Suppressor macrophage treated with lipopolysaccharide for 4 hours (primary cell): ENCODE measurements around the gene ARHGEF6.

Source experiments
- DNase-seq: peaks from one replicate; pipeline ENCODE4 v3.0.0-alpha.2; 2020

ARHGEF6 gene

DNA sequence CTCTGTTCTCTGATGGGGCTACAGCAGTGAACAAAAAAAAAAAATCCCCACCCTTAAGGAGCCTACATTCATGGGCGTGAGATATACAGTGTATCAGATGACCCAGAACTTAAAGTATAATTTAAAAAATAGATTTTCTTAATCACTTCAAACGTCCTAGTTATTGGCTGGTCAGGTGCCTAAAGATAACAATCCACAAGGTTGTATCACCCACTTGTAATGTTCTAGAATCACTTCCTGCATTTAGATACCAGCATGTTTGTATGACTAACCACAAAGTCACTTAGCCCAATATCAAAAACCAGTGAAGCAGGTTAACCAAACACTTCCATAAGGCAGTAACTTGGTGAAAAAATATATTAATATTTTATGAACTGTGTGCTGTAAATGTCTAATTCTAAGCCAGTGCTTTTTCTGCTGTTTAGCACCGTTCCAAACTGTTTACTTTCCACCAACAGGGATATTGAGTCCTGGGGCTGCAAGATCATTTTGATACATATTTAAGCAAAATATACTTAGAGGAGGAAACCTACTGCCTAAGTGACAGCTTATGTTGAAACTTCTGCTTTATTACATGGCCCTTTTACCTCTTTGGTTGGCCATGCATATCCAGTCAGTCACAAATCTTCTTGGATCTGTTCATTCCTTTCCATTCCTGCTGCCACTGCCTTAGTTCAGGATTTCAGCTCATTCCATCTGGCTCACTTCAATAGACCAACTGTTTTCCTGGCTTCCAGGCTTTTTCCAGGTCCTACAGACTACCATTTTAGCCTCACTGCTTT, 89.5 kb downstream of the ARHGEF6 start:
- DNase-seq = no peak

DNA sequence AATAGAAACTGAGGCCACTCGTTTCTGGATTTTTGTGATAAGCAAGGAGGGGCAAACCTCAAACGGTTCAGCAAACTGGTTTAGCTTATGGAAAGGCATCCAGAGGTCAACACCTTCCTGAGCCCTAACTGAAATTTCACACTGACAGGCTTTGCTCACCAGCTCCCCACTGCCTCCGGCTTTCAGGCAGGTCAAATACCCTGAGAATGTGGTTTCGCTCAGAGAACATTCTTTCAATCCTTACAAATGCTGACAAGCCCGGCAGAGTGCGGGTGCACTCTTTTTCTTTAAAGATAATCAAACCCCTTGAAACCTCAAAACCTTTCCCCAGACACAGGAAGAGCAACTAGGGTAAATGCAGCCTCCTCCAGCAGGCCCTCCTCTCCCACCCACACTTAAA, 91.3 kb downstream of the ARHGEF6 start:
- DNase-seq = no peak

DNA sequence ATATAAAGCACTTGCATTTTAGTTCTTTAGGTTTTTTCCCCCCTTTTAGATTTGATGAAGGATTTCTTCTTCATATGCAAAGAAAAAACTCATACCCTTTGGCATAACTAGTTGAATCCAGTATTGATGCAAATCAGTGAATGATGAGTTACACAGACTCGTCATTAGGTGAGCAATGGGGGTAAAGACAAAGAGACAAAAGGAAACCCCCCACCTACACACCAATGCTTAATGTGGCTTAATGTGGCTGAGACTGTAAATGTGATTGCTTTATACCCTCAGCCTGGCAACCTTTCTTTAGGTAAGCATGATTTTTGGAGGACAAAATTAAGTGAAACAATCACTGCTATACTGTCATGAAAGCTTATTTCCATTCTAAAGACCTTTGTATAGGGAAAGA, 93.3 kb downstream of the ARHGEF6 start:
- no peak for DNase-seq

DNA sequence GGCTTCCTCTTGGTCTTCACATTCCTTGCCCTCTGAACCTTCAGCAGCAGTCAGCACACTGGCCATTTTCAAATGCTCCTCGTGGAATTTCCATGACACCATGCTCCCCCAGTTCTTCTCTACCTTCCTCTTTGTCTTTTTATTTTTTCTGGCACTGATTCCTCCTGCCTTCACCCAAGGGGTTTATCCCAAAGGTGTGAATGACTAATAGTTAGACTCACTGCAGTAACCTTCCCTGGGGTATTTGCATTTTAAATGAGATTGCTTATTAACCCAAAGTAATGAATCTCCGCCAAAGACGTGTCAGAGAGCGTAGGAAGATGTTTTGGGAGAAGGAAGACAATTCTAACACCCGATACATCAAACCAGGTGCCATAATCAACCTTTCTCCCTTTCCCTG, 96.6 kb downstream of the ARHGEF6 start:
- DNase-seq = no peak

DNA sequence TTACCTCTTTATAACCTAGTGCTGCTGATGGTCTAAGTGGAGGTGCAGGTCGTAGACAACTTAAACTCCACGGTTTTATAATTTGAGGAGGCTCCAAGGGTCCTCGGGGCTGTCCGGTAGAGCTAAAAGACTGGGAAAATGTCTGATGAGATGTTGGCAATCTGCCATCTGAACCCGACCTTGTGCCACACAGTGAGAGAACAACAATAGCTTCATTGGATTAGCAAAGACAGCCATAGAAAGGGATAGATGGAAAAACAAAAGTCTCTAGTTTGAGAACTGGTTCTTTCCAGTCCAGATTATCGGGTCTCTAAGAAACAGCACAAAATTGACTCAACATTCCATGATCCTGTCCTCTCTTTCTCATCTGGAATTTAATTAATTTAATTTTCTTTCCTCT, 101.2 kb downstream of the ARHGEF6 start:
- no peak for DNase-seq

DNA sequence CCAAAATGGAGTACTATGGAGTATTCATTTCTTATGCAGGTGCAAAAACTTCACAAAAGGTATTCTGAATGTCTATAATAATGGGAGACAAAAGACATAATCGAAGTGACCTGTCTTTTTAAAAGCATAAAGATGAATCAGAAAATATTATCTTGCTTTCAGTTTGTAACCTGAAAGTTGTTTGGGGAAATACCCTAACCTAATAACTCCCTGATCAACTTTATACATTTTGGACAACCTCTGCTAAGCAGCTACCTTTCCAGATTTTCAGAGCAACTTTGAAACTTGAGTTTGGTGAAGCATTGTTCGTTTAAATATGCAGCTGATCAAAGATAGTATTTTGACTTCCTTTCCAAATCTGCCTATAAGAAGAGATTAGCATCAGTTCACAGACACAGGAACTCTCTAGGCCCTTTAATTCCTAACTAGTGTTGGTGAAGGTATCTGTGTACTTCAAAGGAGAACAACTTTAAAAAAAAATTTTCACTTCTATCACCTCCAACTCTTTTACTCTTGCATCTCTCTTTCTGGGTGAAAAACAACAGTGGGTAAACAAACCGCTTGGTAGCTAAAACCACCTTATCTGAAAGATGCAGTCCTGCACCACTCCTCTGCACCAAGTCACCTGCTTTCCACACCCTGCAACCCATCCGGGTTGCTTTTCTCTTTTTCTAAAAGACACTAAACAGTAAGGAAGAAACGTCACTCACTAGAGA, 106.3 kb downstream of the ARHGEF6 start:
- no peak for DNase-seq

DNA sequence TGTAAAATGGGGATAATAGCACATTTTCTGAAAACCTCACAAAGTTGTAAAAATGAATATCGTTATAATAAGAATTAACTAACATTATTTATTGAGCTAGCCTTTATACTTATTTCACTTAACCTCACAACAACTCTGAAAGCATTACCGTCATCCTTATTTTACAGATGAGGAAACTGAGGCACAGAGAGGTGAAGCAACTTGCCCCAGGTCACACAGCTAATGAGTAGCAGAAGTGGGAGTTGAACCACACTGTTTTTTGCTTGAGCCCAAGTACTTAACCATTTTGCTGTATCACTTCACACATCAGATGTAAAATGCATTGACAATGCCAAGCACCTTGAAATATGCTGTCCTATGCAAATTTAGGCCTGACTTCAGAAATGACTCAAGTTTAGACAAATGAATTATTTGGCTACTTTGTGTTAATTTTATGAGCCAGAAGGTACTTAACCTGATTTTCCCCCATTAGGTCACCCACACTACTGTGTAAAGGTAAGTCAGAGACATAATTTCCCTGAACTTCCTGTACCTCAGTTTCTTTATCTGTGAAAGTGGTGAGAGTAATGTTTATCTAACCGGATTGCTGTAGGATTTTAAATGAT, 109.6 kb downstream of the ARHGEF6 start:
- no peak for DNase-seq

DNA sequence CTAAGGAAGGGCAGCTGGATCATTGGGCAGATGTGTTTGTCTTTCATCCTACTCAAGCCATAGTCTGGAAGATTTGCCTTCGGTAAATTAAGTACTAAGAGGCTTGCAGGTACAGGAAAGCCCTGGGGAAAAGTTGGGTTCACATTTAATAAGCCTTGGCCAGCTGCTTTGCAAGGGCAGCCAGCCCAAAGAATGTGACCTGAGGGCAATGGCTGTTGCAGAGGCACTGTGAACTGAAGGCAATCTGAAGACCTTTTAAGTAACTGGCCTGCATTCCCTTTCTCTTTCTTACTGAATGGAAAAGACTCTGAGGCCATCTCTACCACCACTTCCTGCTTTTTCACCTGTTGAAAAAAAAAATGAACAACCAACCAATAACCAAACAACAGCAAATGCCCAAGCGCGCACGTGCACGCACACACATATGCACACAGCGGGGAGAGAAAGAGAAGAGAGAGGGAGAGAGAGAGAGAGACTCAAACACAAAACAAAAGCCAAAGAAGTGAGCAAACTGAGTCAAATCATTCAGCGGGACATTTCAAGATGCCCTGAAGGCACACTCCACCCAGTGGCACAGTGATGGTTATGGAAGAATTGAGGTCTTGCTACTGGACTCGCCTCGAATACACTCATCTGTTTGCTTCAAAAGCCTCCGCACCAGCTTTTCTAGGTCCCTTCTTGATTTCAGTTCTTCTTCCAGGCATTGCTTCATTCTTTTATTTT, 113.1 kb downstream of the ARHGEF6 start:
- DNase-seq = no peak

DNA sequence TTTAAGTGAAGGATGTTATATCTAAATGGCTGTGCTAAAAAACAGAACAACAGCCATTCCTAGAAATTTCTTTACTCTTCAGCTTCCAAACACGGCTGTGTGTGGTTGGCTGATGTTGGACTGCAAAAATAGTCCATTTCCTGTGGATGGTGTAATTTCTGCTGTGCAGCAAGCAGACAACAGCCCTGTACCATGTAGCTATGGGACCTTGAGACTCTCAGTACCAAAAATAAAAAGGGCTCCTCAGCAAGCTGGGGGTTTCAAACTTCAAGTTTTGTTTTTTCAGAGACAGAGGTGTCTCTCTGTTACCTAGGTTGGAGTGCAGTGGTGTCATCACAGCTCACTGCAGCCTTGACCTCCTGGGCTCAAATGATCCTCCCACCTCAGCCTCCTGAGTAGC, 114.6 kb downstream of the ARHGEF6 start:
- DNase-seq = no peak

DNA sequence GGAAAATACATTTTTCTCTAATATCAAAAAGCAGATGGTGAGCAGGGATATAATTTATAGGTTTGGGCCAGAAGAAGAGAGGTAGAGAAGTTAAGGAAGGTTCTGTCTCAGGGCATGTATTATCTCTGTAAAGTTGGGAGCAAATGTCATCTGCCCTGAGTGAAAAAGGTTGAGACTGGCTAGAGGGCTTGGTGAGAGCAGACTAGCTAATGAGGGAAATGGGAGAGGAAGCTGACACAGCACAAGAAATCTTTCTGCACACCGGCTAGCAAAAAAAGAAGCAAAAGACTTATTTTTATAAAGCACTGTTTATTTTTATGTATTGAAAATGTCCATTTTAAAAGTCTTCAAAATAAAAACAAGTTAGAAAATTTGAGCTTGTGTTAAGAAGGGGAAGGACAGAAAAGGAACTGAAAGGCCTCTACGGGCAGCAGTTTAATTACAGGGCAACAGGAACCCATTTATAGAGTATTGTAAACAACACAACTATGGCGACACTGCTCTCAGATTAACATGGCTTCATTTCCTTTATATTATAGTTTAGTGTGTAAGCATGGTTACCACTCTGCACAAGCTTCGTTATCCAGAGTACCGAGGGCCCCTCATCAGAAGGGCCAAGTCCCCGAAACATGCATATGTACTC, 115.4 kb downstream of the ARHGEF6 start:
- DNase-seq = peak; percentile 25

DNA sequence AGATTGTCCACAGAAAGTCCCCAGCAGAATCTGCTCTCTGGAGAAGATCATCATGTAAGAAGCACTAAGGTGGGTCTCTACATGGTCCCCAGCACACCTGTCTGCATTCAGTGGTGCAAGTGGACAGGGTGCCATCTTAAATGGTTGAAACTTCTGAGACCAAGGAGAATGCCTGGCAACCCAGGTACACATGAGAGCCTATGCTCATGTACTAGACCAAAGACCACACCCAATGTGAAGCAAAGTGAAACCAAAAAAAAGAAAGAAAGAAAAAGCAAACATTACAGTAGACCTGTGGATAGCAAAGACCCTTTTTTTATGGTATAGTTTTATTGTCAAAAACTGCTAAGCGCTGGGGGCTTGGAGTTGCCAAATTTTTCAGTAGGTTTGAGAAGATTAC, 117.8 kb downstream of the ARHGEF6 start:
- DNase-seq = no peak

DNA sequence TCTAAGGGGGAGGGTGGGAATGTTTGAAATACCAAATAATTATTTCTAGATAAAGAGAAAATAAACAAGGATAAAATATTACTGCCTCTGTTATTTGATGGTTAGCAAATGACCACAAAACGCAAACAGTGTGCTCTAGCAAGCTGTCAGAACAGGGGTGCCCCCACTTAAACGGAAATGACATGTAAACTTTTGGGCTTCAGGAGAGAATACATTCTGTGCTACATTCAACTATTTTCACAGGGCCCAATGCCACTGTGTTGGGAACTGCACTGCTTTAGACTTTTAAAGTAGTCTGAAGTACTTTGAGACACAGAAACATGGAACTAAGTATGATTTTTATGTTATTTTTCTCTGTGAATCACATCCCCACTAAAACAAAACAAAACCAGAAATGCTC, 118.6 kb downstream of the ARHGEF6 start:
- DNase-seq = no peak

DNA sequence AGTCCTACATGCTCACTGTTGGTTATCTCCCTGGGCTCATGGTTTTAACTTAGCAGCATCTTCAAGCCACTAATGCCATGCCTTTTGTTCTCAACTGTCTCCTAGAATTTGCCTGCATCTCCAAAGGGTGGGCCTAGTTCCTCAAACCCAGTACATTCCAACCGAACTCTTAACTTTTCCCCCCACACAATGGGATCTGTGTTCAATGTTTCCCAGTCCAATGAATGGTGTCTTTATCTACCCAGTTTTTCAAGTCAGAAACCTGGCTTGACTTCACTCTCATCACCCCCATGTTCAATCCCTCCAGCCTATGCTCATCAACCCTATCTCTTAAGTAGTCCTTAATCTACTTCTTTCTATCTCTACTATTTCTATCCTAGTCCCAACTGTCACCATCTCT, 119.8 kb downstream of the ARHGEF6 start:
- DNase-seq = no peak

DNA sequence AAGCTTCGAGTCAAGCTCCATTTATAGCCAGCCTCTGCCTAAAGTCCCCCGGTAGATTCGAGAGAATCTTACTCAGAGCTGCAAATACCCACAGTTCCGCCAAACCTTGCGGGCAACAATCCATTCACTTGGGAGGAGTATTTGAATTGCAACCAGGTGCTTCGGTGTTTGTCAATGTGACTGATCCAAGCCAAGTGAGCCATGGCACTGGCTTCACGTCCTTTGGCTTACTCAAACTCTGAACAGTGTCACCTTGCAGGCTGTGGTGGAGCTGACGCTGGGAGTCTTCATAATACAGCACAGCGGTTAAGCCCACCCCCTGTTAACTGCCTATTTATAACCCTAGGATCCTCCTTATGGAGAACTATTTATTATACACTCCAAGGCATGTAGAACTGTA, 121.6 kb downstream of the ARHGEF6 start:
- DNase-seq = no peak

DNA sequence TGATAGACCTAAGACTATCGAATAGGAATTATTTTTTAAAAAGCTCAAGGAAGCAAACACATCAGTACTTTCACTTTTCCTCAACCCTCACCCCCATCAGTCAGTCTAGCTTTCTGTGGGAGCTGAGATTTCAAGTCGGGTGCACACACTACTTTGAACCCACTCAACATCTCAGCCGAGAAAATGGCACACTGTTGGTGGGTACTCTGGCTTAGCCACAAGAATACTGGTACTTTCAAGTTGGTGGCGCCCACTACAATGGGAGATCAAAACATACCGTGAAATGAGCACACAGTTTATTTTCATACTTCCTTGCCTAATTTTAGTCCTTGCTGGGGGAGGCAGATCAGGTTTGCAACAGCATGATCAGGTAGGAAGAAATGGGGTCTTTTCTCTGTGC, 122.6 kb downstream of the ARHGEF6 start:
- DNase-seq = no peak

DNA sequence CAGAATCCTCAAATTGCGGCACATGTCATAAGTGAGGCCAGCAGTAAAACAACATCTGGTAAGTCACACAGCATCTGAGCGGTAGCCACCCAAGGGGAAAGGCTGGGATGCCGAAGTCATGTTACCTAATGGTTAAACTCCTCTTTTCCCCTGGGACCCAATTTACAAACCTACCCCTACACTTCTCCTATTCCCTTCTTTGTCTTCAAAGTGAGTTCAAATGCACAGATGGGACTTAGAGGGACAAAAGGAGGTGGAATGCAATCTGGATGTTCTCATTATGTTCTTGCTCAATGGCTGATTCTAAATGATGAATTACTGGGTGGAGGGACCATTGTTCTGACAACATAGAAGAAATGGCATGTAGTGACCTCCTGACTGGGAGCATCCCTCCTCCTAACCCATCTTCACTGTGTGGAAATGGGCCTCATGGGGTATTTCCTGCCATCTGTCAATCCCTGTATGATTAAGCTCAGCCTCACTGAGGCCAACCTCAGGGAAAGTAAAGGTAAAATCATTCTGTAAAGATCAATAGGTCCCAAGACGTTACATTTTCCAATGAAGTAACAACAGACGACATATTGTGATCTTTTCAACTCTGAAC, 124.3 kb downstream of the ARHGEF6 start:
- no peak for DNase-seq

DNA sequence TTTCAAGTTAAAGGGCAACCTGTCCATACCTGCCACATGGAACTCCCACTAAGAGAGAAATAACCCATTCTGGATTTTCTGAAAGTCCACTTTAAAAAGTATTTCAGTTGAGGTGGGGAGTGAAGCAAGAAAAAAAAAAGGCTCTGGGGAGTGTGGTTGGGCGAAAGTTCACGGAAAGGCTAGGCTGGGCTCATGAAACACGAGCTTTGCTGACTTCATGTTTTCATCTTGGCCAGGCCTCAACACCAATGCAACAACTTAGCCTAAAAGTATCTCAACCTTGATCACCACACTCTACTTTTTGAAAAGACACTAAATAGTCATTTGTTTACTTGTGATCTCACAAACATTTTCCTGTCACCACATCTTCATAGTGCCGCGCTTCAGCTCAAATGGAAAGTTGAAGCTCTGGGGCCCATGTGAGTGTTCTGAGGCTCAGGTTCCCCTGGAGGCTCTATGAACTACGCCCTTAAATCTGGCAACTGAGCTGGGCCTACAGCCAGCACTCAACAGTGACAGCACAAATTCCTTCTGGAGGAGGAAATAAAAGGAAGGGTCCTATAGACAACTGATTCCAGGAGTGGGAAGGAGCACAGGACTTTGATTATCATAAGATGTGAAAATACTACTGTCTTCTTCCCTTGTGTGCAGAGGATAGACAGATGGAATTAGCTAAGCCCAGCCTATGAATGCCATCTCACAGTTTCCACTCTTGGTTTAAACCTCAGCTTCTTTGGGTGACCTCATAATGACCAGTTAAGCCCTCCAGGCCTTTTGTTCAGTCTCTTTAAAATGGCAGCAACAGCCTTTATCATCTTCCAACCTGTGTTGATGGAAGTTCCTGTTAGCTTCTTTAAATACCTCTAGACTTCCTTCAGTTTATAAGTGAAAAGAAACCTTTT, 127.7 kb downstream of the ARHGEF6 start:
- no peak for DNase-seq

DNA sequence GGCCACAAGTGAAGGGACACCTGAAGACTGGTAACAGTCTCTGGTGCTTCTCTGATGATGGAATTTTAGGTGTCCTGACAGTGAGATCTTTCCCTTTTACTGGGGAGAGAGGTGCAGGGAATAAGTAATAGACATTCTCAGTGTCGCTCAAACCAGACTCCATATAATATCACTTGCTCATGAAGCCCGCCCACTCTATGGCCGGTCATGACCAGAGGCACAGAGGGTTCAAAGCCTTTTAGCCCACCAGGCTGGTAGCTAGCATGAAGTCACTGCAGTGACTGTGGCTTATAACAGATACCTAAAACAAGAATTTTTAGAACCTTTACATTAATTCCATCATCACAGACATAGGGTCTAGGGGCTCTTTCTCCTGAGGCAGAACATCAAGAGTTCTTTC, 129.9 kb downstream of the ARHGEF6 start:
- no peak for DNase-seq

DNA sequence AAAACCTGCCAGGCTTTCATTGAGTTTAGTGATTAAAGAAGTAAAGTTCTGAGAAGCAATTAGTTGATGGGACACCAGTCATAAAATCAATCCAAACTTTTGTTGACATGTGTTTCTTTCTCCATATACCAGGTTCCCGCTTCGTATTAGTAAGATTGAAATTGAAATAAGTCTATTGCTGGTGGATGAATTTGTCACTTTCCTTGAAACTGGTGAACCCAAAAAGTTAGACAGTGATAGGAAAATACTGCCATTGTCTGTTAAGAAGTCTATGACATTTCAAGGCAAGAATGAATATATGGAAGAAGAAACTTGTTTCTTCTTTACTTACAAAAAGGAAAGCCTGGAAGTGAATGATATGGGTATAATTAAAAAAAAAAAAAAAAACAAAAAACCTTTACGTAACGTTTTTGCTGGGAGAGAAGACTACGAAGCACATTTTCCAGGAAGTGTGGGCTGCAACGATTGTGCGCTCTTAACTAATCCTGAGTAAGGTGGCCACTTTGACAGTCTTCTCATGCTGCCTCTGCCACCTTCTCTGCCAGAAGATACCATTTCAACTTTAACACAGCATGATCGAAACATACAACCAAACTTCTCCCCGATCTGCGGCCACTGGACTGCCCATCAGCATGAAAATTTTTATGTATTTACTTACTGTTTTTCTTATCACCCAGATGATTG, 132.9 kb downstream of the ARHGEF6 start, which contains the start of gene CD40LG:
CD40LG (plus strand) TSS at position 482 of the 684 bp plus-strand sequence; CDS start at position 573, 91 bp downstream.
- no peak for DNase-seq

DNA sequence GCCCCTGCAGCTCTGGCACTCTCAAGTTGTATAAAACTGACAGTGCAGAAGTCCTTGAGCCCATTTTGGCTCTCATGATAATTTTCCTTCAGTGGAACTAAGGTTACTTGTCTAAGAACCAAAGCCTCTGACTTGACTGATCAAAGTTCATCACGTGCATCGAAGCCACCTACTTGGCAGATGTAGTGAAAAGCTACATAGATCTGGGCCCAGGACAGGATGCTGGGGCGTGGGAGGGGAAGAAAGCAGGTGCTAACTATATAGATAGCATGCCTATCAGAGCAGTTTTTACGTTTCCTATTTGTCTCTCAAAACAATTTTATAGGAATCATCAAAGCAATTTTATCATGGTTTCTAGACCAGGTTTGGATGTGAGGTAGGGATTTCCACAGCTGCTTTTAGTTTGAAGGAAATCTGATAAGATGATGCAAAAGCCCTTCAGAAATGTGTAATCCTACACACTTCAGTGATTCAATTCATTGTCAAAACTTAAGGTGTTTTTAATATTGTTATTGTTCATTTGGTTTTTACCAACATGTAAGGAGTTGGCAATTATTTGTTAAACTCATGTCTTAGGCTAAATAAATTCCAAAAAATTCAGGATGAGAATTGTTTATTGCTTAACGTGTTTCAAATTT, 134.0 kb downstream of the ARHGEF6 start:
- DNase-seq = no peak
